Stimulated activated CD4-positive, alpha-beta T cell treated with anti-CD3 and anti-CD28 coated beads, Interleukin-15, amount 100 ng/mL, for 1 hour (primary cell): ENCODE results near the gene RAP1GAP.

Experiments used
- DNase-seq, 2 donors: peaks; one replicate each; pipeline ENCODE4 v3.0.0-alpha.2; 2020; ENCODE audit warnings: low read depth in 1 of 2, low spot score in 1 of 2

The RAP1GAP gene

DNA sequence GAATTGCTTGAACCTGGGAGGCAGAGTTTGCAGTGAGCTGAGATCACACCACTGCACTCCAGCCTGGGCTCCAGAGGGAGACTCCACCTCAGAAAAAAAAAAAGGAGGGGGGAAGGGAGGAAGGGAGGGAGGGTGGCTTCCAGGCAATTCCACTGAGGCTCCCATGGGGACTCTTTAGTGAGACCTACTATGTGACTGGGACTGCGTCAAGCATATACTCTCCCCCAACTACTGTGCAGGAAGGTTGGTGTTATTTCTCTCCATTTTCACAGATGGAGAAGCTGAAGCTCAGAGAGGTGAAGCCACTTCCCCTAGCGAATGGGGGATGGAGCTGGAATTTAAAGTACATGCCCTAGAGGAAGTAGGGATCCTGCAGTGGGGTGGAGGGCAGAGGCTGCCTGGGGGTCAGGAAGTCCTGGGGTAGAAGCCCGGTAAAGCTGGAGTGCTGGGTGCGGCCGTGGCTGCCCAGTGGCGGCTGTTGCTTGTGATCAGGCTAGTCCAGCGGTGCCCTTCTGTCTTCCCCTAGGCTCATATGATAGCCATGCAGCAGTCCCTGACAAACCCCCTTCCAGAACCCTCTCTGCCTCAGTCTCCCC lies 40.3 kb downstream of the RAP1GAP start:
- DNase-seq = no peak

DNA sequence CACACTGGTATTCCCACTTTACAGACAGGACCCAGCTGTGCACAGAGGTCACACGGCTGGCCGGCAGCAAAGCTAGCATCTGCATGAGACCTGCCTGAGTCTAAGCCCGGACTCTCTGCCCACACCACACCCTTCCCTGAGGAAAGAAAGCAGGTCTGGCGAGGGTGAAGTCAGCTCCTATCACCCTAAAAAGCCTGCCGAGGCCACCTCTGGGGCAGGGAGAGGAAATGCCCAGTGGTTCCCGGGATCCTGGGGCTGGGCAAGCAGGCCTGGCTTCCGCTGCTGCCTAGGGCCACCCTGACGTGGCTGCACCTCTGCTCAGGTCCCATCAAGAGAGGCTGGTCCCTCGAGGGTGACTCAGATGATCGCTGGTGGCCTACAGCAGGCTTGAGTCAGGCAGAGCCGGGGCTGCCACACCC lies 42.2 kb downstream of the RAP1GAP start:
- DNase-seq = no peak

DNA sequence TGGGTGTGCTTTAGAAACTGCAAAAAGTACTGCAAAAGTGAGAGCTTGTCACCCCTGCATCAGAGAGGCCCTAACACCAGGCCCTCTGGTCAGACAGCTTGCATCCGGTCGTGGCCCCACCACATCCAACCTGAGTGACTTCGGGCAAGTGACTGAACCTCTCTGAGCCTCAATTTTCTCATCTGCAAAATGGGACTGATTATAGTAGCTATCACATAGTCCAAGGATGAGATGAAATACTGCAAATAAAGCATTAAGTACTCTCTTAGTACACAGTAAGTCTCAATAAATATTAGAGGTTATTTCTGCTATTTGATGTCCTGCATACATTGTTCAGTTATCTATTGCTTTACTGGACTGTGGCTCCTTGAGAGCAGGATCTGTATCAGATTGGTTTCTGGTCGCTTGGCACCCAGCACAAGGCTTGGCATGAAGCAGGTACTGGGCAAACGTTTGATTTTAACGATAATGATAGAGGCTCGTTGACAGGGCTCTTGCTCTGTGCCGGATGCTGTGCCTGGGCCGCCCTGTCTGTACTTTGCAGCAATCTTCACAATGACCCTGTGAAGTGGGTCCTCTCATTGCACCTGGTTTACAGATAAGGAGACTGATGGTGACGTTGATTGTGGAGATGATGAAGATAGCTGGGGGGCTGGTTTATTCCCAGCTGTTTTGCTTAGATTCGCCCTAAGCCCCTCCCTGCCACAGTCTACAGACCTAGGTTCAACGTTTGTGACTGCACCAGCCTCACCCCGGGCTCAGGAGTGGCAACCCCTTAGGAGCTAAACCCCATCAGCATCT lies 43.6 kb downstream of the RAP1GAP start:
- DNase-seq = no peak

DNA sequence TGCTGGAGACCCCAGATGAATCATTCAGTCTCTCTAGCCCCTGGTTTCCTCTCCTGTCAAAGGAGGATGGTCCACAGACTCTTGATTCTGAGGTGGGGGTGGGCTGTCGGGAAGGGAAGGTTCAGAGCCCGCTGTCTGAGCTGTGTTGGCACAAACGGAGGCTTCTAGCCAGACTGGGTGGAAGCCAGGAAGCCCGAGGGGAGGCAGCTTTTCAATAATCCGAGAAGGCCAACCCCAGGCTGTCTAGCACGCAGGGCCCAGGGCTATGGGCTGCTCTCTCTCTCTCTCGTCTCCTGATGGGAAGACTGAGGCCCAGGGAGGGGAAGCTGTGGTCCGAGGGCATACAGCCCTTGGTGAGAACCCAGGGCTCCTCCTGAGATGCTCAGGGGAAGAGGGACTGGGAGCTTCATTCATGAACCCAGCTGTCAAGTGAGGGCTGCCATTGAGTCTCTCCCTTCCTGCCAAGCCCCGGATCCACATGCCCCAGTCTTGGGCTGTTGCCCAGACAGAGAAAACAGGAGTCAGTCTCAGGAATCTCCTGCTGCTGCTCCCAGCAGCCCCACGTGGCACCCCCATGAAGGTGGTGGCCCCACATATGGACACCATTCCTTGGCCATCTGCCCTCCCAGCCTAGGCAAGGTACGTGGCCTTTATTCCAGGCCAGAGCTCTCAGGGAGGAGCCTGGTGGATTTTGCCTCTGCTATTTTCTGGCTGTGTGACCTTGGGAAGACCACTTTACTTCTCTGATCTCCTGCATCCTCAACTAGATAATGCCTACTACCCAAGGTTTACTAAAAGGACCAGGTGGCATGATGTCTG lies 44.4 kb downstream of the RAP1GAP start:
- no peak for DNase-seq

DNA sequence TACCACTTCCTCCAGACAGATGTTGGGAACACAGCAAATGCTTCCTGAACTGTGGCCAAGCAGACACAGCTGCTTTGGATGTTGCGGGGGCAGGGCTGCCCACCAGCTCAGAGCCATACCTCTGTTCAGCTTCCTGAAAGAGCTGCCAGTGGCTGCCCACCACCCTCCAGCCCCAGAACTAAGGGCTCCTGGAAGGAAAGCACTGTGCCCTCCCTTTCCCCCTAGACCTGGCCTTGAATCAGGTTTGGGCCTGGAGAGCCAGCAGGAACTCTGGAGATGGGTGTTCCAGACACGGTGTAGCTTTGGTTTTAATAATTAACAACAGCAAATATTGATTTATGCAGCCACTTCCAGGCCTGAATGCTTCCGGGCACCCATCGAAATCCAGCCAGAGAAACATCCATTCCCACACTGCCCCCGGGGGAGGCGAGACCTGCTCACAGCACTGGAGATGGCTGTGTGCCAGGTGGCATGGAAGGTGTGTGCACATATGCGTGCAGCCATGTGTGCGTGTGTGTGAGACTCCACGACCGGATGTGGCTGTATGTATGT lies 45.7 kb downstream of the RAP1GAP start:
- DNase-seq = no peak

DNA sequence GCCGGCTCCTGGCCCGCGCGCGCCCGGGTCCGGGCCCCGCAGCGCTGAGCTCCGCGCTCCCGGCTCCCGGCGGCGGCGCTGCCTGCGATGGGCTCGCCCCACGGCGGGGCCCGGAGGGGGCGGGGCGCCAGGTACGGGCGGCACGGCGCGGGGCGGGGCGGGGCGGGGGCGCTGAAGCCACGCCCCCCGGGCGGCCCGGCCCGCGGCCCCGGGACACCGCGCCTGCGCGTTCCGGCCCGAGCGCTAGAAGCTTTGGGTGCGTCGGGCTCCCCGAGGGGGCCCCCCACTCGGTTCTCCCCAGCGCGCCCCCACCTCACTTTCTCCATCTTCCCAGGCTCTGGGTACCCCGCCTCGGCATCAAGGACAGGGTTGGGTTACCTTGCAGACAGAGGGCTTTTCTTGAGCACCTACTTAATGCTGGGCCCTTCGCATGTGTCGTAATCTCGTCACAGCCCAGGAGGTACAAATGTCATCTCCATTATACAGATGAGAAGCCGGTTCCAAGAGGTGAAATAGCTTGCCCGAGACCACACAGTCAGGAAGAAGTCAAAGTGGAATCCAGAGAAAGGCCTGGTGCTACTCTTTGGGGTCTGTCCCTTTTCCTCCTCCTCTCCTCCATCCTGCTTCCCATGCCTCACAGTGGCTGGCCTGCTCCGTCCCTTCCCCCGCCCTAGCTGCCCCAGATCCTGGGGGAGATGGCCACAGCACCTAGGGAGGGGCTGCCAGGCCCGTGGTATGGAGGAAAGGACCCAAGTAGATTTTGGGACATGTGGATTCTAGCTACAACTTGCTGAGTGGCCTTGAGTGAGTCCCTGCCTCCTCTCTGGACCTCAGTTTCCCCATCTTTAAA lies 46.5 kb downstream of the RAP1GAP start:
- DNase-seq = peak; percentile 25 to 49

DNA sequence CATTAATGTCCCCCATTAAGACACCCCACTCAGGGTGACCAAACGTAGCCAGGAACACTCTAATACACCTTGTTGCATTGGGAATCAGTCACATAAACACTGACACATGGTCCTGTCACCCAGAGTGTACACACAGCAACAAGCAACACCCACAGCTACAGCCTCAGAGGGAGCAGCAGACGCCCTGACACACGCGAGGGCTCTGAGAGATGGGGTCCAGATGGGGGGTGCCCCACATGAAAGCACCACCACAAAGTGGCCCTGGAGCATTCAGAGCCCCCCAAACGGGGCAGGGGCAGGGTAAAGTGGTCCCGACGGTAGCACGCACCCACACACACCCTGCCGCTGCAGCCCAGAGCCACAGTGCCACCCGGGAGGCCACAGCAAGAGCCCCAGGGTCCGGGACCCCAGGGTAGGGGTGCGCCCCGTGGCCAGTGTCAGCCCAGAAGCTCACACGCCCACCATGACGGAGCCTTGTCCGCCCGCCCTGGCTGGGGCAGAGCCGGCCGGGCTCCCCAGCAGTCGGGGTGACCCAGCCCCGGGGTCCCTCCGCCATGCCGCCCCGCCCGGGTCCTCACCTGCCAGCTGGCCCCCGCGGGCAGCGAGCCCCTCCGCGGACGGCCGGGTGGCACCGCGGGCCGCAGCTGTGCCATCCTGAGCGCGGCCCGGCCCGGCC lies 47.3 kb downstream of the RAP1GAP start:
- no peak for DNase-seq

DNA sequence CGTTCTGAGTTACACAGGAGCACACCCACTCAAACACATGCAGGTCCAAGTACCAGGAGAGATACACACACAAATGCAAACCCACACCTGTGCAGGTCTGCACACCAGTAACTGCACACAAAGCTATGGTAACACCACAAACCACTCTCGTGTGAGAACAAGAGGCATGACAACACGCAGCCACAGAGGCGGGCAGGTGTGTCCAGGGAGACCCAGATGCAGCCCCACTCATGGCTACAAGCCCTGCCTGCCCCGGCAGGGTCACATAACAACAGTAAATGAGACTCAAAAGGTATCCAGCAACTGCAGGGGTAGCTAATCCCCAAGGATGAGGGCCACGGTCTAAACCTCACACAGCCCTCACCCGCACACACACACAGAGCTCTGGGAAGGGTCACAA lies 48.1 kb downstream of the RAP1GAP start:
- DNase-seq = no peak

DNA sequence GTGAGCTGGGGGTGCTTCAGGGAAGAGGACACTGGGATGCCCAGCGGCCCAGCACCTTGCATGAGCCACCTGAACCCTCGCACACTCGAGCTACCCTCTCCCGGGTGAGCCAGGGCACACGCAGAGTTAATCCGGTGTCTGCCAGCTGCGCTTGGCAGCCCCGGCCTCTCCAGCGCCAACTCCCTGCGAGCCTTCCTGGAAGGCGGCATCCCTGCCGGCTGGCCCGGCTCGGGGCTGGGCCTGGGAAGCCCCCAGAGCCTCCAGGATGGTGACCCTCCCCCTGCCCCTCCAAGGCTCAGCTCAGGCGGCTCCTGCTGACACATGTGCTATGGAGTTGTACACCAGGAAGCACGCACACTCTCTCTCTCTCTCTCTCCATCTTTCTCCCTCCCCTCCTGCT lies 48.7 kb downstream of the RAP1GAP start:
- no peak for DNase-seq

DNA sequence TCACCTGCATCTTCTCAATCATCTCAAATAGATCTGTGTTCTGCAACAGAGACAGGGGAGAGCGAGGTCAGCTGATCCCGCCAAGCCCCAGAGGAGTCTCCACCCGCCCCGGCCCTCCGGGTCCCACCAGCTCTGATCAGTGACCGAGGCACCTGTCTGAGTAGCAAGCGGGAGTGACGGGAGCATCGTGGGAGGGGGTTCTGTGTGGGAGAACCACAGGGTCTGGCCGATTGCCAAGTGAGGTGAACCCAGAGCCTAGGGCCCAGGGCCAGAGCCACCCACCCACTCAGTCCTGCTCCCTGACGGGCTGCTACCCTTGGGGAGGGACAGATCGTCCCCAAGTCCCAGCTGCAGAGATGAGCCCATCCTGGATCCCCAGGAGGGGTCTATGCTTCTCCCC lies 49.1 kb downstream of the RAP1GAP start:
- no peak for DNase-seq

DNA sequence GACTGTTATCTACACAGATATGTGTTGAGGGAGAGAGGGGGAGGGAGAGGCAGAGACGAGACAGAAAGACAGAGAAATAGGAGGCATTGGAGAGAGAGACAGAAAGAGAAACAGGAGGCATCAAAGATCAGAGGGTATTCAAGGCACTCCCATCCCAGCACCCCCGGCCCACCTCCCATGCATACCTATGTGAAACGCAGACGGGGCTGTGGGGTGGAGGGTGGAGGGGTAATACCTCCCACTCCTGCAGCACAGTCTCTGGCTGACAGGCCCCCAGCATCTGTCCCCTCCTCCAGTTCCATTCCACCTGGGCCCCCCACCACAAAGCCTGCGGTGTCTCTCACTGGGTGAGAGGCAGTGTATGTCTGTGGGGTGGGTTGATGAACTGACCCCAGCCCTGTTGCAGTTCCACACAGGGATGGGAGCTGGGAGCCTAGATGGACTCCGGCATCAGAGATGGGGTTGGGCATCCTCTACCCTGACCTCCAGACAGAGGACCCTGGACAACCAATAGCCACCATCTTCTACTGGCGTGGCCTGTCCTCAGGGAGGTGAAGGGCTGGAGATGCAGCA lies 49.7 kb downstream of the RAP1GAP start:
- no peak for DNase-seq

DNA sequence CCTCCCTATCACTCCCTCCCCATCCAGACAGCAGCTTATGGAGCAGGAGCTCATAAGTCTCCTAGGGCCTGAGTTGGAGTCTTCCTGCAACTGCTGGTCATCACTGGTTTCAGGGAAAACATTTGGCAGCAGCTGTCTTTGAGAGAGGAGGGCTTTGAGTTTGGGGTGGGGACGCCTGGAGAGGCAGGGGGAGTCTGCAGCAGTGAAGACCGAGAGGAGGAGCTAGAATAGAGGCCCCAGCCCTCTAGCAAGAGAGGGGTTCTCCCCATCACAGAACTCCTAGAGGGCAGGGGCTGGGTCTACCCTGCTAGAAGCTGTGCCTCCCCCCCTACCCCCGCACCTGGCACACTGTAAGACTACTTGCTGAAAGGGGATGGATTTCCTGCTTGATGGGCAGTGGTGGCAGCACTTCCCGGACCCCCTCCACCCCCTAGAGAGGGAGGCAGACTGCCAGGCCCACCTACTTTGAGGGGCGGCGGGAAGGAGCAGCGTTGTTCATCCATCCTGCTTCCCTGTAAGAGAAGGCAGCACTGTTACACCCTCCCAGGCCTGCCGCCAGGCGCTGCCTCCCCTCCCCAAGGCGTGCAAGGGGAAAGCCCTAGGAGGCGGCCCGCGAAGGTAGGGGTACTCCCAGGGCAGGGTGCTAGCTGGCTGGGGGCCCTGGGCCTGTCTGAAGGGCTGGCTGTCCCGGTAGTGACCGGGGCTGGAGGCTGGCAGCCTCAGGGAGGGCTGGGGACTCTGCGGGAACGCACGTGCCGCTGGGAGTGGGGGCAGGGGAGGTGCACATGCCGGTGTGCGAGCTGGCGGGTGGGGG lies 50.4 kb downstream of the RAP1GAP start:
- no peak for DNase-seq

DNA sequence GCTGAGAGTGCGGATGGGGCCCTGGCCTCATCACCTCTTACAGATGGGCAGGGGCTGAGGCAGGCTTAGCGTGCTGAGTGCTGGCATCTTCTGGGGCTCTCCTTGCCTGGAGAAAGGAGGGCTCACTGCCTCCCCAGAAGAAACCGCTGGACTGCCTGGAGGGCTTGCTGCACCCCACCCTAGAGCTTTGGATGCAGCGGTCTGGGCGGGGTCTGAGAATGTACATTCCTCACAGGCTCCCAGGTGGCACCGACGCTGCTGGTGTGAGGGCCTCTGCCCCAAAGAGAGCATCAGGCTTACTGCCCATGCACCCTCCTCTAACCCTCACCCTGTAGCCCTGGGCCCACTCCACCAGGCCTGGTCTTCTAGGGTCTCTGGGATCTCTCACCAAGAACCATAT lies 51.1 kb downstream of the RAP1GAP start:
- DNase-seq = no peak

DNA sequence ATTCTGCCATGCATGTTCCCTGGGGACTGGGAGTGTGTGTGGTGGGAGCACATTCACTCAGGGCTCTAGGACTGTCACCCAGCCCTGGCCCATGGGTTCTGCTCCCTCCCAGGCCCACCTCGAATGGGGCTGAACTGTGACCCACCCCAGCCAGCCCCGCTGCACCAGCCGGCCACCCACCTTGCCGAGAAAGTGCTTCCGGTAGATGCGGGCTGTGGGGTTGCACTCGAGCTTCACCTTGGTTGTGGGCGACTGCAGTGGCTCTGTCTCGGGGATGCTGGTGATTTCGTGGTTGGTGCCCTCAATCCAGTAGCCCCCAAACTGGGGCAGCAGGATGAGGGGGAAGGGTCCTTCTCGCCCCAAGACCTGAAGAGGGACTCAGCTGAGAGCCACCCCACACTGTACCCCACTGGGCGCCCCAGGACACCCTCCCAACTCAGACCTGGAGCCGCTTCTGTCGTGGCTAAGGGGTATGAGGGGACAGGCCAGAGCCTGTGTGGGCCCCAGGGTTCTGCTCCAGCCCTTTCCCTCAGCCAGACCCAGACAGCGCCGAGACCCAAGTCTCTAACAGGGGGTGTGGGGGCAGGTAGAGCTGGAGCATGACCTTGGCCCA lies 51.9 kb downstream of the RAP1GAP start:
- no peak for DNase-seq

DNA sequence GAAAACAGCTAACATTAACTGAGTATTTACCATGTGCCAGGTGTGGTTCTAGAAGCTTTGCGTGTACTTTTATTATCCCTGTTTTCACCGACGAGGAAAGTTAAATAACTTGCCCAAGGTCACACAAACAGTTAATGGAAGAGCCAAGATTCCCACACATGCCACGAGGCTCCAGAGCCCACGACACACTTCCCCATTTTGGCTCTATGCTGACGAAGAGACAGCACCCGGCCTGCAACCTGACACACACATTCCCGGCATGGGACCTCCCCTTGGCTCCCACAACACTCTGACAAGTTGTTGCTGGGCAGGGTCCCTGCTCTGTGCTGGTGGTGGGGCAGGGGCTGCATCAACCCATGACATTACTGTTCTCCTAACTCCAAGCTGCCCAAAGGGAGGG lies 52.8 kb downstream of the RAP1GAP start:
- DNase-seq = no peak

DNA sequence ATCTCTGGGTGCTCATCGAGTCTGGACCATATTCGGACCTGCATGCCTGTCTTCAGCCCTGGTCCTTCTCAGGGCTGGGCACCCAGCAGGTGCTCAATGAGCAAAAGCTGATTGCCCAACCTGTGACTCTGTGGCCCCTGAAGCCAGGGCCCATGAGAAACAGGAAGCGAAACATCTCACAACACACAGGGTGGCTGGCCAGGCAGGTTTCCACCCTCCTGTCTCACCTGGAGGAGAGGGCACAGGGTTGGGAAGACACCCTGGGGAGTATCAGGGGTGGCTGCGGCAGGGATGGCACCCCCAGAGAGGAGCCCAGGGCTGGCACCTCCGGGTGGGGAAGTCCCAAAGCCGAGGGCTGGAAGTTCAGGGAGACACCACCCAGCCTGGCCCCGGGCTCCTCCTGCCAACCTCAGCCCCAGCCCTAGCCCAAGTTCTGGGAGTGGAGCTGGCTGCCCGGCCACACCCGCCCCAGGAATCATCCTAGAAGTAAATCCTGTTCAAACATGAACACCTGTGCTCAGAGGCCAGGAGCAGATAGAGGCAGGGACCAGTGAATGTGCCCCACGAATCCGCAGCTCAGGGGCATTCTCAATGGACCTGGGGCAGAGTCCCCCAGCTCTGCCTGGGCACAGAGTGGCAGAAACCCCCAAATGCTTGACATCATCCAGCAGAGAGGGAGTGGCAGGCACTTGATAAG lies 54.6 kb downstream of the RAP1GAP start:
- DNase-seq = no peak

DNA sequence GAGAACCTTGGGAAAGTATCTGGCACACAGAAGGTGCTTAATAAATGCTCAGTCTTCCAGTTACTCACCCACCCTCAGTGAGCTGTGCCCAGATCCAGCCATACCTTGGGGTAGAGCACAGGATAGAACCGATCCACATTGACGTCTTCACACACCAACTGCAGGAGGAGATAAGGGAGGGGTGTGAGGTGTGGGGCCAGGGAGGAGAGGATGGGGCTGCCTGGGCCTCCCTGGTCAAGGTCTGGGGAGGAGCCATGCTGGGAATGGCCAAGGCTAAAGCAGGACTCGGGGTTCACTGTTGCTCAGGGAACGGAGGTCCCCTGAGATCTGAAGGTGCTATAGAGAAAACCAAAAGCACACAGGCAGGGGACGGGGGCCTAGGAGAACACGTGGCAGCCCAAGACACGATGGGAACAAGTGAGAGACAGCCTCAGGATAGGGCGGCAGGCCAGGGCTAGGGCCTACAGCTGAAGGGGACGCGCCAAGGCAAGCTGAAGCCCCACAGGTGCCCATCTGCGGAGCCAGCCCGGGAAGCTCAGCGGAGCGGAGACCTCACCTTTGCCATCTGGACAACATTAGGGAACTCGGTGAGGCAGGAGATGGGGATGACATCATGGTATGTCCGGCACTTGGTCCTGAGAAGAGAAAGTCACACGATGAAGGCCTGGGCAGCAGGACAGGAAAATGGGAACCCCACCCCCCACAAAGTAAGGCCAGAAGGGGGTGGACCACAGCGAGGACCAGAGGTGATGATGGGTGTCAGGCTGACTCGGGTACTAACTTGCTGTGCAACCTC lies 55.9 kb downstream of the RAP1GAP start:
- no peak for DNase-seq
